ENCODE data around the gene NCOA7.

- TF ChIP-seq CTCF (IDR thresholded peaks at IDR 0.05): no peak
- TF ChIP-seq POLR2A (IDR thresholded peaks at IDR 0.05): no peak
Observed at GRCh38 chr6:125957391-125957693, 166.6 kb downstream of the NCOA7 start.

Data from right lobe of liver (tissue), 4 donors.